HepG2 (cell line): ENCODE measurements around the gene TIMM17B. TPM values are rescaled to one million over a fixed set of nuclear protein-coding genes. Genes with fewer than 3 reads are reported as not detected.

Experiments
- IKZF4 ChIP-seq: sonication (generic); formaldehyde crosslinking; IDR thresholded peaks from 2 replicates; pipeline ENCODE4 v1.5.1; 2020; ENCODE audit warnings: borderline replicate concordance, mild to moderate bottlenecking, low read depth, missing genetic modification reagents; ENCODE audit errors: not compliant biosample characterization
- NFIB ChIP-seq: sonication (generic); formaldehyde crosslinking; IDR thresholded peaks from 2 replicates; pipeline ENCODE4 v1.9.0; 2021; ENCODE audit warnings: missing genetic modification reagents, mild to moderate bottlenecking, borderline replicate concordance
- PHF21A ChIP-seq: sonication (generic); formaldehyde crosslinking; IDR thresholded peaks from 2 replicates; pipeline ENCODE4 v1.5.0; 2020; ENCODE audit warnings: mild to moderate bottlenecking, missing genetic modification reagents
- SATB2 ChIP-seq: sonication (generic); formaldehyde crosslinking; IDR thresholded peaks from 2 replicates; pipeline ENCODE4 v1.5.0; 2020; ENCODE audit warnings: missing genetic modification reagents
- SRSF1 ChIP-seq: fragments of 200-400 bp; formaldehyde crosslinking; optimal IDR thresholded peaks from 2 replicates; pipeline ENCODE3; 2017; ENCODE audit warnings: mild to moderate bottlenecking, low read depth, low read length, moderate library complexity
- ZNF607 ChIP-seq: sonication (generic); formaldehyde crosslinking; IDR thresholded peaks from 2 replicates; pipeline ENCODE4 v1.5.1; 2020; ENCODE audit warnings: missing genetic modification reagents, mild to moderate bottlenecking, borderline replicate concordance
- polyA plus RNA-seq, 8 experiments: library from polyadenylated mRNA; depleted of rRNA in 3 of 8; stranded (reverse) in 7 of 8; unstranded in 1 of 8; fragments of >200 nt; fragmentation: Illumina TruSeq in 4 of 8; extraction: Trizol in 4 of 8; gene quantifications; 2 replicates each; pipeline versions ENCODE4 v1.2.1 to v1.2.3, GENCODE V29; 2011 to 2016; ENCODE audit warnings: low read depth in 4 of 8, missing spikeins in 1 of 8, mixed read lengths in 1 of 8; ENCODE audit not compliant: insufficient read depth in 1 of 8
- total RNA-seq, 5 experiments: library from RNA; depleted of rRNA; stranded (reverse); fragments of >200 nt; fragmentation: Illumina TruSeq; extraction: Trizol; gene quantifications; 2 replicates each; pipeline ENCODE4 v1.2.3, GENCODE V29; 2016; ENCODE audit warnings: low read depth in 1 of 5
- TF ChIP-seq, protein P1 (sequence below): IDR thresholded peaks from 2 replicates; pipeline ENCODE4 v1.6.1; 2016; ENCODE audit warnings: missing compliant biosample characterization, missing genetic modification reagents, borderline replicate concordance
- TF ChIP-seq, protein P2 (sequence below): sonication (generic); formaldehyde crosslinking; IDR thresholded peaks from 2 replicates; pipeline ENCODE4 v1.8.1; 2023; ENCODE audit warnings: missing genetic modification reagents, inconsistent platforms, borderline replicate concordance
- TF ChIP-seq, protein P3 (sequence below), 2 experiments: fragments of 450-650 bp in 1 of 2; sonication (generic) in 1 of 2; formaldehyde crosslinking in 1 of 2; IDR thresholded peaks; 2 replicates each; pipeline versions ENCODE4 v1.6.1 to v1.8.0; 2016 to 2022; ENCODE audit warnings: antibody characterized with exemption in 1 of 2, mild to moderate bottlenecking in 1 of 2, missing genetic modification reagents in 1 of 2
- TF ChIP-seq, protein P4 (sequence below): sonication (generic); formaldehyde crosslinking; IDR thresholded peaks from 2 replicates; pipeline ENCODE4 v1.4.0; 2020; ENCODE audit warnings: missing genetic modification reagents
- TF ChIP-seq, protein P5 (sequence below), 2 experiments: sonication (generic) in 1 of 2; formaldehyde crosslinking in 1 of 2; IDR thresholded peaks; 2 replicates each; pipeline versions ENCODE4 v1.5.1 to v1.6.1; 2011 to 2020; ENCODE audit warnings: borderline replicate concordance in 1 of 2, low read depth in 1 of 2, low read length in 1 of 2, mild to moderate bottlenecking in 1 of 2, missing genetic modification reagents in 1 of 2, moderate library complexity in 1 of 2

TIMM17B gene
- total and polyA plus RNA-seq, 2 of the 13 experiments (the other 11 are each of a cell fraction or from before 2014, with no cell fraction given): 56.0 to 72.5 TPM

DNA sequence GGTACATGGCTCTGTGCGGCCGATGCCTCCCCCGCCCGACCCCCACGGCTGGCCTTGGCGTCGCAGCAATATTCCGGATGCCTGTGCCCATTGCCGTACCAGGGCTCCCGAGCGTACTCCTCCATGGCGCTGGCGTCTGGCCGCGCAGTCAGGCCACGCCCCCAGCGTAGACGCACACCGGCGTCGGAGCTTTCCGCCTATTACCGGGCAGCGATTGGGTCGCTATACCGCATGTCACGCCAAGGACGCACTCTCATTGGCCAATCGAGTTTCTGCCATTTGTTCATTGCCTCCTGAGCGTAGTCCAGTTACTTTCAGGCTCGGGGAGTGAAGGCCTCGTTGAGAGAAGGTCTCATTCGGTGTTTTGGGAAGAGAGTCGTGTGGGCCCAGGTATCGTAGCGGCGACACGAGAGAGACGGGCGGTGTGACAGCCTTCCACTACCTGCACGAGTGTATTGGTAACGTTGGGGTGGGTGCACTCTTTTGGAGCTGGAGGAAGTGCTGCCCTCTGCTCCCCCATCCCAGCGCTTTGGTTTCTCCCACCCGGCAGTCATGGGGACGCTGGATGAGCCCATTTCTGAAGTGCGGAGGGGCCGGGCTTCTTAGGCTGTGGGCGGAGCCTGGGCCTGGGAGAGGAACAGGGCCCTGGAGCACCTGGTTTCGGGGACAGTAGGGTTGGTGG is at the start of gene TIMM17B, which contains the start of gene PQBP1 (continued):
- TF ChIP-seq SRSF1 (no peak), SATB2 (no peak; the same call in 1 of the 2 replicates), IKZF4 (CRISPR knock-in tag) (no peak), ZNF607 (CRISPR knock-in tag) (no peak), PHF21A (CRISPR knock-in tag) (peak; percentile 62), NFIB (CRISPR knock-in tag) (no peak)
- TF ChIP-seq, protein P1, sequence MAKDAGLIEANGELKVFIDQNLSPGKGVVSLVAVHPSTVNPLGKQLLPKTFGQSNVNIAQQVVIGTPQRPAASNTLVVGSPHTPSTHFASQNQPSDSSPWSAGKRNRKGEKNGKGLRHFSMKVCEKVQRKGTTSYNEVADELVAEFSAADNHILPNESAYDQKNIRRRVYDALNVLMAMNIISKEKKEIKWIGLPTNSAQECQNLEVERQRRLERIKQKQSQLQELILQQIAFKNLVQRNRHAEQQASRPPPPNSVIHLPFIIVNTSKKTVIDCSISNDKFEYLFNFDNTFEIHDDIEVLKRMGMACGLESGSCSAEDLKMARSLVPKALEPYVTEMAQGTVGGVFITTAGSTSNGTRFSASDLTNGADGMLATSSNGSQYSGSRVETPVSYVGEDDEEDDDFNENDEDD (CRISPR knock-in tag): no peak
- TF ChIP-seq, protein P2, sequence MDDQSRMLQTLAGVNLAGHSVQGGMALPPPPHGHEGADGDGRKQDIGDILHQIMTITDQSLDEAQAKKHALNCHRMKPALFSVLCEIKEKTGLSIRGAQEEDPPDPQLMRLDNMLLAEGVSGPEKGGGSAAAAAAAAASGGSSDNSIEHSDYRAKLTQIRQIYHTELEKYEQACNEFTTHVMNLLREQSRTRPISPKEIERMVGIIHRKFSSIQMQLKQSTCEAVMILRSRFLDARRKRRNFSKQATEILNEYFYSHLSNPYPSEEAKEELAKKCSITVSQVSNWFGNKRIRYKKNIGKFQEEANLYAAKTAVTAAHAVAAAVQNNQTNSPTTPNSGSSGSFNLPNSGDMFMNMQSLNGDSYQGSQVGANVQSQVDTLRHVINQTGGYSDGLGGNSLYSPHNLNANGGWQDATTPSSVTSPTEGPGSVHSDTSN (CRISPR knock-in tag): no peak
- TF ChIP-seq, protein P3, sequence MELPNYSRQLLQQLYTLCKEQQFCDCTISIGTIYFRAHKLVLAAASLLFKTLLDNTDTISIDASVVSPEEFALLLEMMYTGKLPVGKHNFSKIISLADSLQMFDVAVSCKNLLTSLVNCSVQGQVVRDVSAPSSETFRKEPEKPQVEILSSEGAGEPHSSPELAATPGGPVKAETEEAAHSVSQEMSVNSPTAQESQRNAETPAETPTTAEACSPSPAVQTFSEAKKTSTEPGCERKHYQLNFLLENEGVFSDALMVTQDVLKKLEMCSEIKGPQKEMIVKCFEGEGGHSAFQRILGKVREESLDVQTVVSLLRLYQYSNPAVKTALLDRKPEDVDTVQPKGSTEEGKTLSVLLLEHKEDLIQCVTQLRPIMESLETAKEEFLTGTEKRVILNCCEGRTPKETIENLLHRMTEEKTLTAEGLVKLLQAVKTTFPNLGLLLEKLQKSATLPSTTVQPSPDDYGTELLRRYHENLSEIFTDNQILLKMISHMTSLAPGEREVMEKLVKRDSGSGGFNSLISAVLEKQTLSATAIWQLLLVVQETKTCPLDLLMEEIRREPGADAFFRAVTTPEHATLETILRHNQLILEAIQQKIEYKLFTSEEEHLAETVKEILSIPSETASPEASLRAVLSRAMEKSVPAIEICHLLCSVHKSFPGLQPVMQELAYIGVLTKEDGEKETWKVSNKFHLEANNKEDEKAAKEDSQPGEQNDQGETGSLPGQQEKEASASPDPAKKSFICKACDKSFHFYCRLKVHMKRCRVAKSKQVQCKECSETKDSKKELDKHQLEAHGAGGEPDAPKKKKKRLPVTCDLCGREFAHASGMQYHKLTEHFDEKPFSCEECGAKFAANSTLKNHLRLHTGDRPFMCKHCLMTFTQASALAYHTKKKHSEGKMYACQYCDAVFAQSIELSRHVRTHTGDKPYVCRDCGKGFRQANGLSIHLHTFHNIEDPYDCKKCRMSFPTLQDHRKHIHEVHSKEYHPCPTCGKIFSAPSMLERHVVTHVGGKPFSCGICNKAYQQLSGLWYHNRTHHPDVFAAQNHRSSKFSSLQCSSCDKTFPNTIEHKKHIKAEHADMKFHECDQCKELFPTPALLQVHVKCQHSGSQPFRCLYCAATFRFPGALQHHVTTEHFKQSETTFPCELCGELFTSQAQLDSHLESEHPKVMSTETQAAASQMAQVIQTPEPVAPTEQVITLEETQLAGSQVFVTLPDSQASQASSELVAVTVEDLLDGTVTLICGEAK (IDR thresholded peaks at IDR 0.05): no peak
- TF ChIP-seq, protein P3 (CRISPR knock-in tag; IDR thresholded peaks at IDR 0.05): no peak
- TF ChIP-seq, protein P4, sequence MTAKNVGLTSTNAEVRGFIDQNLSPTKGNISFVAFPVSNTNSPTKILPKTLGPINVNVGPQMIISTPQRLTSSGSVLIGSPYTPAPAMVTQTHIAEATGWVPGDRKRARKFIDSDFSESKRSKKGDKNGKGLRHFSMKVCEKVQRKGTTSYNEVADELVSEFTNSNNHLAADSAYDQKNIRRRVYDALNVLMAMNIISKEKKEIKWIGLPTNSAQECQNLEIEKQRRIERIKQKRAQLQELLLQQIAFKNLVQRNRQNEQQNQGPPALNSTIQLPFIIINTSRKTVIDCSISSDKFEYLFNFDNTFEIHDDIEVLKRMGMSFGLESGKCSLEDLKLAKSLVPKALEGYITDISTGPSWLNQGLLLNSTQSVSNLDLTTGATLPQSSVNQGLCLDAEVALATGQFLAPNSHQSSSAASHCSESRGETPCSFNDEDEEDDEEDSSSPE (CRISPR knock-in tag): 0 out of 2 replicates have a peak, but pooled peaks have one; percentile 14
- TF ChIP-seq, protein P5, sequence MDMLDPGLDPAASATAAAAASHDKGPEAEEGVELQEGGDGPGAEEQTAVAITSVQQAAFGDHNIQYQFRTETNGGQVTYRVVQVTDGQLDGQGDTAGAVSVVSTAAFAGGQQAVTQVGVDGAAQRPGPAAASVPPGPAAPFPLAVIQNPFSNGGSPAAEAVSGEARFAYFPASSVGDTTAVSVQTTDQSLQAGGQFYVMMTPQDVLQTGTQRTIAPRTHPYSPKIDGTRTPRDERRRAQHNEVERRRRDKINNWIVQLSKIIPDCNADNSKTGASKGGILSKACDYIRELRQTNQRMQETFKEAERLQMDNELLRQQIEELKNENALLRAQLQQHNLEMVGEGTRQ (IDR thresholded peaks at IDR 0.05; ENCODE audit: low read depth, low read length): no peak
- TF ChIP-seq, protein P5 (CRISPR knock-in tag; IDR thresholded peaks at IDR 0.05; ENCODE audit: borderline replicate concordance): no peak
